CD4-positive, alpha-beta memory T cell (primary cell): ENCODE results near the gene MLLT3. TPM values are rescaled to one million over a fixed set of nuclear protein-coding genes. Genes with fewer than 3 reads are reported as not detected.

Experiments
- CTCF ChIA-PET: fragments of 350-600 bp; sonication (Branson Sonifier 250); formaldehyde crosslinking; loops from one replicate; lab custom pipeline; 2021; ENCODE audit warnings: inconsistent platforms; ENCODE audit not compliant: partially characterized antibody; lab: Charles Lee
- POLR2A ChIA-PET: fragments of 350-600 bp; sonication (Branson Sonifier 250); formaldehyde crosslinking; loops from one replicate; lab custom pipeline; 2021; ENCODE audit not compliant: partially characterized antibody; lab: Charles Lee
- DNase-seq, 5 donors: peaks; one replicate each; pipeline versions ENCODE4 v3.0.0 to v3.0.0-alpha.2; 2020 to 2022; ENCODE audit warnings: mixed read lengths in 1 of 5
- H3K27ac ChIP-seq: one replicate; pipeline ENCODE4 v1.7.0; 2013; ENCODE audit warnings: low read depth, low read length
- H3K27me3 ChIP-seq: 2 replicates; pipeline ENCODE4 v1.7.0; 2013; ENCODE audit warnings: mild to moderate bottlenecking, low read length, moderate library complexity; ENCODE audit not compliant: insufficient read depth
- H3K36me3 ChIP-seq: 2 replicates; pipeline ENCODE4 v1.7.0; 2013; ENCODE audit warnings: mild to moderate bottlenecking, low read length, moderate library complexity; ENCODE audit not compliant: insufficient read depth
- H3K4me1 ChIP-seq: 2 replicates; pipeline ENCODE4 v1.7.0; 2013; ENCODE audit warnings: mild to moderate bottlenecking, low read length, moderate library complexity; ENCODE audit not compliant: insufficient read depth
- H3K4me3 ChIP-seq, 2 donors: one replicate each; pipeline ENCODE4 v1.7.0; 2013; ENCODE audit warnings: low read length in 2 of 2, mild to moderate bottlenecking in 1 of 2
- H3K9me3 ChIP-seq, 2 donors: one replicate each; pipeline ENCODE4 v1.7.0; 2013; ENCODE audit warnings: low read length in 2 of 2, control low read depth in 1 of 2; ENCODE audit not compliant: control insufficient read depth in 1 of 2
- H3K27ac Mint-ChIP-seq, 7 donors: one replicate each; pipeline ENCODE4 v1.8.0; 2020 to 2021; ENCODE audit warnings: mixed read lengths in 7 of 7, mild to moderate bottlenecking in 6 of 7, inconsistent platforms in 3 of 7, moderate library complexity in 3 of 7
- H3K27me3 Mint-ChIP-seq, 2 donors: one replicate each; pipeline ENCODE4 v1.8.0; 2020 to 2021; ENCODE audit warnings: mixed read lengths in 2 of 2
- H3K36me3 Mint-ChIP-seq, 2 donors: one replicate each; pipeline ENCODE4 v1.8.0; 2020 to 2021; ENCODE audit warnings: mixed read lengths in 2 of 2, inconsistent platforms in 1 of 2, mild to moderate bottlenecking in 1 of 2
- H3K4me1 Mint-ChIP-seq, 4 donors: one replicate each; pipeline ENCODE4 v1.8.0; 2020 to 2021; ENCODE audit warnings: mixed read lengths in 4 of 4, mild to moderate bottlenecking in 1 of 4
- H3K4me3 Mint-ChIP-seq, 8 donors: one replicate each; pipeline ENCODE4 v1.8.0; 2020 to 2021; ENCODE audit warnings: mixed read lengths in 8 of 8, mild to moderate bottlenecking in 7 of 8, moderate library complexity in 6 of 8, inconsistent platforms in 3 of 8
- H3K9me3 Mint-ChIP-seq, 8 donors: one replicate each; pipeline ENCODE4 v1.8.0; 2020 to 2021; ENCODE audit warnings: mixed read lengths in 8 of 8, mild to moderate bottlenecking in 5 of 8, inconsistent platforms in 3 of 8, moderate library complexity in 1 of 8
- intact Hi-C: fragments of 100-400 bp; cut with micrococcal nuclease; formaldehyde crosslinking; loops from one replicate; pipeline ENCODE4 v1.15.1; 2023
- polyA plus RNA-seq, 2 donors: library from polyadenylated mRNA; unstranded; fragments of 300-500 nt; fragmentation: Illumina TruSeq; gene quantifications; one replicate each; pipeline ENCODE4 v1.2.3, GENCODE V29; 2021
- total RNA-seq, 2 experiments: library from RNA; stranded (reverse); gene quantifications; one replicate each; pipeline ENCODE4 v1.2.3, GENCODE V29; 2021

Gene MLLT3
- total and polyA plus RNA-seq, 4 experiments from 2014 or later, result 20.7 to 54.4 (median 42.5) TPM

DNA sequence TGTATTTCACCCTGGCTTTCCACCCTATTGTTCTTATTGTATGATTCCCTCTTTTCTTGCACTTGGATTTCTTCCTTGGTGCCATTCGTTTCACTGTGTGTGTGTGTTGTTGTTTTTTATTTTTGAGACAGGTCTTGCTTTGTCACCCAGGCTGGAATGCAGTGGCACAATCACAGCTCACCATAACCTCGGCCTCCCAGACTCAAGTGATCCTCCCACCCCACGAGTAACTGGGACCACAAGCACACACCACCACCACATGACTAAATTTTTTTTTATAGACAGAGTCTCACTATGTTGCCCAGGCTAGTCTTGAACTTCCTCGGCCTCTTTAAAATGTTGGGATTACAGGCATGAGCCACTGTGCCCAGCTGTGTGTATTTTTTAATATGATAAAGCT, 72.0 kb downstream of the MLLT3 start:
- H3K4me1 Mint-ChIP-seq, result peaks cover 41 to 54% (median 52%) of the 10 kb centered on the region in 4 donors
- H3K27ac Mint-ChIP-seq, result peak overlapping the region in 1 of 7 donors; percentile 36
- peaks cover 0 to 3% (median 0%) of the 10 kb centered on the region in 8 donors for H3K9me3 Mint-ChIP-seq
- CTCF ChIA-PET, result interaction anchor here (1.1 kb wide), 1 partner anchor 391 kb away, joined by 3 read pairs; no protein-coding TSS in a partner anchor
- intact Hi-C loops, result loop anchor here (10.0 kb wide), 1 partner anchor 564 kb away; no protein-coding TSS in a partner anchor
- H3K36me3 ChIP-seq, result no peaks in the 10 kb centered on the region
- POLR2A ChIA-PET, result no interaction called here
- DNase-seq, result no peak
- no peak overlapping the region for H3K27ac ChIP-seq
- peaks cover 41% of the 10 kb centered on the region for H3K4me1 ChIP-seq
- no peaks in the 10 kb centered on the region for H3K27me3 Mint-ChIP-seq
- peak overlapping the region in 1 of 8 donors; percentile 44 for H3K4me3 Mint-ChIP-seq
- no peaks in the 10 kb centered on the region for H3K9me3 ChIP-seq
- peaks cover 2 to 9% of the 10 kb centered on the region in 2 donors for H3K36me3 Mint-ChIP-seq
- H3K27me3 ChIP-seq, result no peaks in the 10 kb centered on the region
- no peak overlapping the region for H3K4me3 ChIP-seq

DNA sequence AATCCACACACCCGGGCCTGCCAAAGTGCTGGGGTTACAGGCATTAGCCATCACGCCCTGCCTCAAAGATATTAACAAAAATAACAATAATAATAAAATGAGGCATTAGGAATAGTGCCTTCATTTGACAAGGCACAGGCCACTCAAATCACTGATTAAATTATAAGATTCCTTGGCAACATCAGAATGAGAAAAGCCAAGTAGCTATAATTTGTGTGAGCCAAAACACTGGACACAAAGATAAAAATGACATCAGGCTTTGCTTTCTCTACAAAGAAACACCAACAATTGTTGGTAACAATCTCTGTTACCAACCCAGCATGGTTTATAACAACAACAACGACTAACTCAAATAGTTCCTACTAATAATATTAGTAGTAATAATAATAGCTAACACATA, 73.2 kb downstream of the MLLT3 start:
- H3K4me3 ChIP-seq, result no peak overlapping the region
- Mint-ChIP-seq H3K27me3 (no peaks in the 10 kb centered on the region), H3K4me3 (no peak overlapping the region), H3K27ac (no peak overlapping the region), H3K4me1 (peaks cover 34 to 50% (median 45%) of the 10 kb centered on the region in 4 donors), H3K9me3 (peaks cover 0 to 3% (median 0%) of the 10 kb centered on the region in 8 donors), H3K36me3 (peaks cover 7 to 15% of the 10 kb centered on the region in 2 donors)
- CTCF ChIA-PET, result interaction anchor here (0.8 kb wide), 1 partner anchor 56 kb away, joined by 3 read pairs; no protein-coding TSS in a partner anchor
- no peaks in the 10 kb centered on the region for H3K36me3 ChIP-seq
- no peaks in the 10 kb centered on the region for H3K27me3 ChIP-seq
- H3K4me1 ChIP-seq, result peaks cover 28% of the 10 kb centered on the region
- intact Hi-C loops, result no loop called here
- no peaks in the 10 kb centered on the region for H3K9me3 ChIP-seq
- H3K27ac ChIP-seq, result no peak overlapping the region
- DNase-seq, result no peak
- POLR2A ChIA-PET, result no interaction called here

DNA sequence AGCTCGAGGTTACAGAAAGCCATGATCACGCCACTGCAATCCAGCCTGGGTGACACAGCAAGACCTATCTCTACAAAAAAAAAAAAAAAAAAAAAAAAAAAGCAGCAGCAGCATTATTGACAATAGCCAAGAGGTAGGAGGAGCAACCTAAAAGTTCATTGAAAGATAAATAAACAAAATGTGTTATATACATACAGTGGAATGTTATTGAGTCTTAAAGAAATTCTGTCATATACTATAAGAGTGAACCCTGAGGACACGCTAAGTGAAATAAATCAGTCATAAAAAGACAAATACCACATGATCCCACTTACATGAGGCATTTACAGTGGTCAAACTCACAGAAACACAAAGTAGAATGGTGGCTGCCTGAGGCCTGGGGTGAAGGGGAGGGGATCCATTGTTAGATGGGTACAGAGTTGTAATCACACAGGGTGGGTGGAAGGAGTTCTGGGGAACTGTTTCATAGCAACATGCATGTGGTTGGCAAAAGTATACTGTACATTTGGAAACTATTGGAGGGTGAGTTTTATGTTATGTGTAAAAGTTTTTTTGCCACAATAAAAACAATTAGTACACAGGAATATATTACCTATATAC, 77.2 kb downstream of the MLLT3 start:
- ChIA-PET POLR2A (no interaction called here), CTCF (interaction anchor here (0.6 to 0.7 kb wide), 3 partner anchors 398 to 1291 kb away, joined by 3 to 10 read pairs (median 3); no protein-coding TSS in a partner anchor)
- Histone ChIP-seq H3K4me3 (no peak overlapping the region), H3K4me1 (no peaks in the 10 kb centered on the region), H3K27me3 (no peaks in the 10 kb centered on the region), H3K9me3 (peaks cover 0 to 4% of the 10 kb centered on the region in 2 donors), H3K27ac (no peak overlapping the region), H3K36me3 (no peaks in the 10 kb centered on the region)
- no peak for DNase-seq
- H3K4me1 Mint-ChIP-seq, result peaks cover 20 to 28% (median 26%) of the 10 kb centered on the region in 4 donors
- H3K4me3 Mint-ChIP-seq, result no peak overlapping the region
- intact Hi-C loops, result no loop called here
- no peaks in the 10 kb centered on the region for H3K27me3 Mint-ChIP-seq
- H3K9me3 Mint-ChIP-seq, result peaks cover 7 to 24% (median 15%) of the 10 kb centered on the region in 8 donors
- H3K27ac Mint-ChIP-seq, result no peak overlapping the region
- peaks cover 25 to 43% of the 10 kb centered on the region in 2 donors for H3K36me3 Mint-ChIP-seq

DNA sequence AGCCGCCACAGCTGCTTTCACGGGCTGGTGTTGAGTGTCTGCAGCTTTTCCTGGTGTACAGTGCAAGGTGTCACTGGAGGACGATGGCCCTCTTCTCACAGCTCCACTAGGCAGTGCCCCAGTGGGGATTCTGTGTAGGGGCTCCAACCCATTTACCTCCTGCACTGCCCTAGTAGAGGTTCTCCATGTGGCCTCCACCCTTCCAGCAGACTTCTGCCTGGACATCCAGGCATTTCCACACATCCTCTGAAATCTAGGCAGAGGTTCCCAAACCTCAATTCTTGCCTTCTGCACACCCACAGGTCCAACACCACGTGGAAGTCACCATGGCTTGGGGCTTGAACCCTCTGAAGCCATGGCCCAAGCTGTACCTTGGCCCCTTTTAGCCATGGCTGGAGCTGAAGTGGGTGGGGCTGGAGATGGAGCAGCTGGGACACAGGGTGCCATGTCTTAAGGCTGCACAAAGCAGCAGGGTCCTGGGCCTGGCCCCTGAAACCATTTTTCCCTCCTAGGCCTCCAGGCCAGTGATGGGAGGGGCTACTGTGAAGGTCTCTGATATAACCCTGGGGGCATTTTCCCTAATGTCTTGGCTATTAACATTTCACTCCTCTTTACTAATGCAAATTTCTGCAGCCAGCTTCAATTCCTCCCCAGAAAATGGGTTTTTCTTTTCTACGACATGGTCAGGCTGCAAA, 82.0 kb downstream of the MLLT3 start:
- peaks cover 0 to 6% of the 10 kb centered on the region in 2 donors for H3K9me3 ChIP-seq
- ChIA-PET POLR2A (no interaction called here), CTCF (no interaction called here)
- H3K9me3 Mint-ChIP-seq, result peaks cover 4 to 34% (median 25%) of the 10 kb centered on the region in 8 donors
- no peak overlapping the region for H3K4me3 ChIP-seq
- peaks cover 33 to 45% of the 10 kb centered on the region in 2 donors for H3K36me3 Mint-ChIP-seq
- no peak overlapping the region for H3K27ac Mint-ChIP-seq
- no peaks in the 10 kb centered on the region for H3K4me1 ChIP-seq
- H3K27me3 ChIP-seq, result no peaks in the 10 kb centered on the region
- no peak for DNase-seq
- no peaks in the 10 kb centered on the region for H3K27me3 Mint-ChIP-seq
- no peak overlapping the region for H3K4me3 Mint-ChIP-seq
- intact Hi-C loops, result no loop called here
- H3K27ac ChIP-seq, result no peak overlapping the region
- no peaks in the 10 kb centered on the region for H3K36me3 ChIP-seq
- H3K4me1 Mint-ChIP-seq, result peaks cover 25 to 56% (median 44%) of the 10 kb centered on the region in 4 donors

DNA sequence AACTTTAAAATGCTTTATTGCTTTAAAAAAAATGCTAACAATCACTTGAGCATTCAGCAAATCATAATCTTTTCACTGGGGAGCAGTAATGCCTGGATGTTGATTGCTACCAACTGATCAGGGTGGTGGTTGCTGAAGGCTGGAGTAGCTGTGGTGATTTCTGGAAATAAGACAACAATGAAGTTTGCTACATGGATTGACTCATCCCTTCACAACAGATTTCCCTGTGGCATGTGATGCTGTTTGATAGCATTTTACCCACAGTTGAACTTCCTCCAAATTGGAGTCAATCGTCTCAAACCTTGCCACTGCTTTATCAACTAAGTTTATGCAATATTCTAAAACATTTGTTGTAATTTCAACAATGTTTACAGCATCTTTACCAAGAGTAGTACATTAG, 83.3 kb downstream of the MLLT3 start:
- Histone ChIP-seq H3K27me3 (no peaks in the 10 kb centered on the region), H3K4me1 (no peaks in the 10 kb centered on the region), H3K4me3 (no peak overlapping the region), H3K36me3 (no peaks in the 10 kb centered on the region), H3K27ac (no peak overlapping the region), H3K9me3 (peaks cover 0 to 6% of the 10 kb centered on the region in 2 donors)
- intact Hi-C loops, result no loop called here
- no peak for DNase-seq
- H3K4me1 Mint-ChIP-seq, result peaks cover 23 to 54% (median 38%) of the 10 kb centered on the region in 4 donors
- no peaks in the 10 kb centered on the region for H3K27me3 Mint-ChIP-seq
- ChIA-PET CTCF (no interaction called here), POLR2A (no interaction called here)
- peaks cover 27 to 40% of the 10 kb centered on the region in 2 donors for H3K36me3 Mint-ChIP-seq
- no peak overlapping the region for H3K27ac Mint-ChIP-seq
- H3K4me3 Mint-ChIP-seq, result peak overlapping the region in 1 of 8 donors; percentile 43
- H3K9me3 Mint-ChIP-seq, result peaks cover 4 to 34% (median 25%) of the 10 kb centered on the region in 8 donors

DNA sequence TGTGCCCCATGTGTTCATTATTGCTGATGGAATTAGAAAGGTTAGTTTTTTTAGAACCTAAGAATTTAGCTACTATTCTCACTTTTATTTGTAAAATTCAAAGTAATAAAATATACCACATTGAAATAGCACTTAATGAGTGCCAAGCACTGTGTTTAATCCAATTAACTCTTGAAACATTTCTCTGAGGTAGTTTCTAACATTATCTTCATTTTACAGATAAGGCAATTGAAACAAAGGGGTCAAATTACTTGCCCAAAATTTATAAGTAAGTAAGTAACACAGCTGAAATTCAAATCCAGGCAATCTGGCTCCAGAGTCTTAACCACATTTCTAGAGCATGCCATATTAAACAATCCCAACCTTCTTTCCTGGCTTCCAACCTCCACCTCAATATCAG, 84.2 kb downstream of the MLLT3 start:
- no peaks in the 10 kb centered on the region for H3K36me3 ChIP-seq
- peaks cover 25 to 35% of the 10 kb centered on the region in 2 donors for H3K36me3 Mint-ChIP-seq
- intact Hi-C loops, result no loop called here
- H3K9me3 ChIP-seq, result peaks cover 0 to 6% of the 10 kb centered on the region in 2 donors
- H3K27ac ChIP-seq, result no peak overlapping the region
- CTCF ChIA-PET, result no interaction called here
- no peak overlapping the region for H3K27ac Mint-ChIP-seq
- H3K4me3 Mint-ChIP-seq, result no peak overlapping the region
- DNase-seq, result no peak
- peaks cover 23 to 51% (median 38%) of the 10 kb centered on the region in 4 donors for H3K4me1 Mint-ChIP-seq
- no peaks in the 10 kb centered on the region for H3K4me1 ChIP-seq
- H3K9me3 Mint-ChIP-seq, result peaks cover 4 to 34% (median 25%) of the 10 kb centered on the region in 8 donors
- no peak overlapping the region for H3K4me3 ChIP-seq
- POLR2A ChIA-PET, result no interaction called here
- H3K27me3 ChIP-seq, result no peaks in the 10 kb centered on the region
- H3K27me3 Mint-ChIP-seq, result no peaks in the 10 kb centered on the region

DNA sequence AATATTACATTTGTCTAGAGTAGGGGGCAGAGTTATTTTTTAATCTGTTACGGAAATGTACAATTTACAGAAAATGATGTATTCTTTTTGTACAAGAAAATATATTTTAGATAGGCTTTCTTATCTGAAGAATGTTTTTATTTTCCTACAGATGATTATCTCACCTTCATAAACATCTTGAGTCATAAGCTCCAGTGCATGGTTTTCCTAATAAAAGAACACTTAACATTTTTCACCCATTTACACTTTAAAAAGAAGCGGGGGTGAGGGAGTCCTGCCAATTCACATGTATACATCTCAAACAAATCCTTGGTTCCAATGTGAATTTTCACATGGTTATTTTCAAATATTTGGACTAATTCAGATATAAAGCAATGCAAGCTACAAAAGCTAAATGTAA, 85.0 kb downstream of the MLLT3 start:
- H3K27ac Mint-ChIP-seq, result no peak overlapping the region
- no peaks in the 10 kb centered on the region for H3K4me1 ChIP-seq
- DNase-seq, result no peak
- peaks cover 23 to 59% (median 41%) of the 10 kb centered on the region in 4 donors for H3K4me1 Mint-ChIP-seq
- no peaks in the 10 kb centered on the region for H3K36me3 ChIP-seq
- no peak overlapping the region for H3K27ac ChIP-seq
- no peaks in the 10 kb centered on the region for H3K27me3 Mint-ChIP-seq
- intact Hi-C loops, result no loop called here
- H3K4me3 Mint-ChIP-seq, result no peak overlapping the region
- peaks cover 4 to 30% (median 24%) of the 10 kb centered on the region in 8 donors for H3K9me3 Mint-ChIP-seq
- H3K9me3 ChIP-seq, result peaks cover 0 to 6% of the 10 kb centered on the region in 2 donors
- ChIA-PET POLR2A (no interaction called here), CTCF (no interaction called here)
- no peak overlapping the region for H3K4me3 ChIP-seq
- no peaks in the 10 kb centered on the region for H3K27me3 ChIP-seq
- peaks cover 21 to 29% of the 10 kb centered on the region in 2 donors for H3K36me3 Mint-ChIP-seq
